HG03575 (cell line): ENCODE measurements around the gene RBM15.

Experiments
- ATAC-seq: cut with Tn5 transposase; IDR thresholded peaks from one replicate; pipeline ENCODE4 v1.9.1; 2021; ENCODE audit not compliant: unreplicated experiment, insufficient number of reproducible peaks, low FRiP score; ENCODE audit errors: extremely low read depth

Gene RBM15

DNA sequence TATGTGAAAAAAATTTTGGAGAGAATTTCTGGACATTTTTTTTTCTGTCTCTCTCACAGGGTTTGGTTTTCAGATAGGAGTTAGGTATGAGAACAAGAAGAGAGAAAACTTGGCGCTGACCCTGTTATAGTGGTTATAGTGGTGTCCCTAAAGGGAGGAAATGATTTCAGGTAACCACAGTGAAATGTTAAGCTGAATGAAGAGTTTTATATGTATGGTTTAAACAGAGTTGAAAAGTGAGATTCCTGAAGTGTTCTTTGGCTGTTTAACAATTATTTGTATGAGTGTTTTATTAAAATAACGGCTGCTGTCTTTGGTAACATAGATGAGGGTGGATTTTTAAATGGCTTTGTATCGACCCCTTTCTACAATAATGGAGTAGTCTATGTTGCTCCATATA is 6.3 kb downstream of the RBM15 start:
- ATAC-seq = no peak

DNA sequence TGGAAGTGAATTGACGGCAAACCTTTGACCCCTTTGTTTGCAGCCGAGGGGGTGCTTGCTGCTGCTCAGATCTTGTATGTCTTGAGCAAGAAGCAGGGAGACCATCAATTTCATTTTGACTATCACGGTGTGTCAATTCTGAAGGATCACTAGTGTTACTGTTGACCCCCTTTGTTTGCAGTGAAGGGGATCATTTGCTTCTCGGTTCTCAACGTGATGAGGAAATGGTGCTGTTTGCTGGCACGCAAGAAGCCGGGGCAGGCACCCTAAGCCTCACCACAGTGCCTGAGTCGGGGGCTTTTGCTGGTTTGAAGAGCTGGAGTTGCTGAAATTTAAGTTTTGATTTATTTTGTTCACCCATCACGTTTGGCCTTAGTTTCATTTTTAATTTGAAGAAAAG is 7.5 kb downstream of the RBM15 start:
- ATAC-seq = no peak

DNA sequence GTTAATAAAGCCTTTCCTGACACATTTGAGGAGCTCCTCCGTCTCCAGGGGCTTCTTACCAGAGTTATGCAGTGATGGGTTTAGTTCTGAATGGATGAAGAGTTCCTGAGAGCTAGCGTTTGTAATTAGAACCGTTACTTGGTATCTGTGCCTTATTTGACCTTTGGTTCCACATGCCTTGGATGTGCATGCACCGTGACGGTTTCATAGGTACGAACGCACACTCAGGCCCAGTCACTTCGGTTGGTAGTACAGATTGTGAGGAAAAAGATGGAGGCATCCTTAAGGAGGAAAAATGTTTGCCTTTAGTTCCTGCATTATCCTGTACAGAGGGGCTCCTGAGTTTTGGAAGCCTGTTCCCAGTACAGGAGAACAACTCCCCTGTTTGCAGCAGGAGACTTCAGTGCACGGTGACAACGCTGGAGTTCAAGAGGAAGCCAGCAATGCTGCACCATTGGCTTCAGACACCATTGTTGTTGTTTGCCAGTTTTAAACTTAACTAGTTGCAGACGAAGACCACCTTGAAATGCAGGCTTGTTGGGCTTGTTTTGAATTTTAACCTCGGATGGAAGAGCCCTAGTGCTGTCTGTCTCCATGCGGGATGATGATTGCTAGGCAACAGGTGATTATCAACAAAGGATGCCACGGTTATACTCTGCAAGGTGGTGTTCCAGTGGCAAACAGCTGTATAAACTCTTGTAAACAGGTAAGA is 8.2 kb downstream of the RBM15 start:
- ATAC-seq = no peak

DNA sequence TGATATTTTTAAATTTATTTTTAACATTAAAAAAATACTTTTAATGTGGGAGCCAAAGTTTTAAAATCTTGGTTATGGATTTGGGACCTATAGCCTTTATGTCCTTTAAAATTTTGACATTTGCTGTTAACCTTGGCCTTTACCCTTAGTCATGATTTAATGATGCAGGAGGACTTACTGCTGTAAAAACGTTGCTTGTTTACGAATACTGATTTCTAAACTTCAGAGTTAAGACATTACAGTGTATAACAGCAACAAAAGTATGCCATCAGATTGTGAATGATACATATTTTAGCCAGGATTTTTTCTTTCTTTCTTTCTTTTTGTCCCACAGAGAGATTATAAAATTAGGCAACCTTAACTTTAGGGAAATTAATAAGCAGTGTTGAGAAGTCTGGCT is 8.9 kb downstream of the RBM15 start:
- no peak for ATAC-seq

DNA sequence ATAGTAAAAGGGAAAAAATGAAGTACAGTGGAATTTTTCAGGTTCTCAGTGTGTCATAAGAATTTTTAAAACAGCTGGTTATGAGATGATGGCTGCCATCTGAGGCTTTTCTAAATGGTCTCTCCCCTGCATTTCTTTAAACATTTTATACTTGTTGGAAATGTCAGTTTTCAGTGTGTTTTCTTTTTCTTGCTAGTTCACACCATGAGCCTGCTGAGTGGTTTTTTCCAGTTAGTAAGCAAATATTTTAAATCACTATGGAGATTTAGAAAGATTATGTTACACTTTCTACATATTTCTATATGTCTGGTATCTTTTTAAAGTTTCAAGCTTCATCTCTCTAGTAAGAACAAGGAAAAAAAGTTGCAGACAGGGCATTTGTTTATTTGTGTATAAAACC is 9.6 kb downstream of the RBM15 start:
- ATAC-seq = no peak

DNA sequence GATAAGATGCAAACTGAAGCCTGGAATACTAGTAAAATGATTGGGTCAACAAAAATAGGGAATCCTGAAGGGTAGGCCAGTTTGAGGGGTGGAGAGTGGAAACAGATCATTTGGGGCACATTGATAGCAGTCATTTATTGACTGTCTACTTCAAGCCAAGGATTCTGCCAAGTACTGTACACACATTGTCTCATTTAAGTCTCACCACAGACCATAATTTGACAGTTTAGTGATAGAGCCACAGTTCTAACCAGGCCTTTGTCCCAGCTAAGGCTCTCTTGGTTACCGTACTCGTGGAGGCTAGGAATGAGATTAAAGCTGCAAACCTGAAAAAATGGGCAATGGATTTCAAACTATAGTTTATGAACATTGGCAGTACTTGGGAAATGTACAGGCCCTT is 11.2 kb downstream of the RBM15 start:
- ATAC-seq = no peak

DNA sequence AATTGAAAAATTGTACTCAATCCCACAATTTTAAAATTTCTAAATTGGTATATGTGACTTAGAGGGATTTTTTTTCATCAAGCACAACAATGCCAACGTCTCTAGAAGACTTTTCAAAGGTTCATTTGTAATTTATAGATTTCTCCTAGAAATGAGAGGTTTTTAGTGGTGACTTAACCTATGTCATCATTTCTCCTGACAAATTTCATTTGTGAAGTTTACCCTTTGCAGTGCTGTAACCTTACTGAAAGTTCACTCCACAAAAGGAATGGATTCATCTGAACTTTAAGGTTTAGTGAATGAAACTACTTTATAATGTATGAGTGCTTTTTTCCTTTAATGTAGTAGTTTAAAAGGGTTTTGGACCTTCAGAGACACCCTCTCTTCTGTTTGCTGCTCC is 16.1 kb downstream of the RBM15 start:
- no peak for ATAC-seq

DNA sequence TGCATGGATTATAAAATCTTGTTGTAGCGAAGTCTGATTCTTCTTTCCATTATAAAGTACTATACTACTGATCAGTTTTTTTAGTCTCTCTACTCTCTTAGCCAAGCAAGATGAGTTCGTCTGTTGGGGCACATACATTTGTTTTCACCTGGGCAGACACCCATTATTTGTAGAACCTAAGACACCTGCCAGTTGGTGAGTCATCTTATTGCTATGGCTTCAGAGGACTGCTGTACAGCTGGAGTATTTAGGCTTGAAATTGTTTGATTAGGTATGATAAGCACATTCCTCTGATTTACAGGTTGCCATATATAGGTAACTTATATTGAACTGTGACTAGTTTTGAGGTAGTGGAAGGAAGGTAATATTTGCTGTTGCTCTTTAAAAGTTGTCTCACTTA is 17.2 kb downstream of the RBM15 start:
- ATAC-seq = no peak

DNA sequence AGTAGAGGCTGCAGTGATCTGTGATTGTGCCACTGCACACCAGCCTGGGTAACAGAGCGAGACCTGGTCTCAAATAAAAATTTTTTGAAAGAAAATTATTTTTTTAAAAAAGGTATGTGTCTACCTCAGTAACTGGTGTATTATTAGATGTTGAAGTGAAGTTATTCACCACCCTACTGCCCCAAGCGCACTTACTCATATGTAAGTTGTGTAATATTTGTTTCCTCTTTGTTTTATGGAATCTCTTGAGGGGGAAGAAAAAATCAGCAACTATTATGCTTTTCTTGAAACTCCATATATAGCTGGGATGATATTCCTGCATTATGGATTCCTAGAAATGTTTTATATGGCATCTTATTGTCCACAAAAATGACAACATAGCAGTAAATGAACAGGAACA is 21.3 kb downstream of the RBM15 start:
- no peak for ATAC-seq

DNA sequence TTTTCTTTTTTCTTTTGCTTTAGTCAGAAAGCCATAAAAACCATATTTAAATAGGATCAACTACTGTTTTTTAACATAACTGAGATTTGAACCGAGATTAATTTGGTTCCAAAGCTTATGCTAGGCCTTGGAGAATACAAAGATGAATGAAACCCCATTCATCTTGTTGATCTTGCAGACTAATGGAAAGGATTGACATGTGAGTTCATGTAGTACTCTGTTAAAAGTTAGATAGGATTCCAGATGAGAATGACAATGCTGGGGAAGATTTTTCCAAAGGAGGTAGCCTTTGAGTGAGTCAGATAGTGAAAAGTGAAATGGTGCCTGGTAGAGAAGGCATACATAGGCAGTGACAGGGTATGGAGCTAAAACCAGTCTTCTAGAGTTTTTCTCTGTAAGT is 22.7 kb downstream of the RBM15 start:
- ATAC-seq = no peak

DNA sequence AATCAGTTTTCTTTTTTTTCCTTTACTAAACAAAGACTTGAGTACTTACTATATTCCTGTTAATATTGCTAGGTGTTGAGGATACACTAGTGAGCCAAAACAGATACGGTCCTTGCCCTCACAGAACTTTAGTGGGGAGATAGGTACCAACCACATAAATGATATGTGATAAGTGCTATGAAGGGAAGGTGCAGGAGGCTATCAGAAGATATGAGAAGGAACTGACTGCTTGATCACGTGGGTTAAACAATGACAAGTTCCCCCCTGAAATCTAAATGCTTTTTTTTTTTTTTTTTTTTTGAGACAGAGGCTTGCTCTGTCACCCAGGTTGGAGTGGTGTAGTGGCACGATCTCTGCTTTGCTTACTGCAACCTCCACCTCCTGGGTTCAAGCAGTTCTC is 25.0 kb downstream of the RBM15 start:
- no peak for ATAC-seq

DNA sequence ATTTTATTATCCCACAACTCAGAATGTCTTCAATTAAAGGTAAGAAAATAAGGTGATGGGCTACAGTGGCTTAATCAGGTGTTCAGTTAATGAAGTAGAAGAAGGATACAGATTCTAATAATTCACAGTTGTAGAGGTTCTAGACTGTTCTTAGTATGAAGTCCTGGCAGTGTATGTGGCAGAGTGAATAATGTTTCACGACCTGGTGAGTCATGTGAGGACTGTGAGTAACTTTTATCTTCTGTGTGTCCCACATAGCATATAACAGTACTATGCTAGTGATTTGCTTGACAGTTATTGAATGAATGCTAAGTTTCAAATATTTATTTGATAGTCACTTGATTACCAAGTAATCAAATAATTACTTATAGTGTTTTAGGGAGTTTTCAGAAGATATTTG is 31.6 kb downstream of the RBM15 start:
- no peak for ATAC-seq

DNA sequence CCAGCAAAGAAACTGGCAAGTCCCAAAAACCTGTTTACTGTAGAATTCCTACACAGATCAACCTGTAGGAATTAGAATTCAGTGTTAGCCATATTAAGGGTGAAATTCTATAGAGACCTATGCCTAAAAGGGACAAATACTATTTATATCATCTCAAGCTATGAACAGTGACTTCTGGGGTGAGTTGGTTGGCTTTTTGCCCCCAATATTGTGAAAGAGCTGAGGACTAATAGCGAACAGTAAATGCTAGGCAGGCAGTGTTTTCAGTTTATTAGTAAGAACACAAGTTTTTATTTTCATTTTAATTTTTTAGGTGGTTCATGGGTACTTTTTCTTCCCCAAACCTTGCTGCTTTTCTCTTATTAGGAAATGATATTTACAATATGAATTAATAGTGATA is 36.3 kb downstream of the RBM15 start:
- no peak for ATAC-seq

DNA sequence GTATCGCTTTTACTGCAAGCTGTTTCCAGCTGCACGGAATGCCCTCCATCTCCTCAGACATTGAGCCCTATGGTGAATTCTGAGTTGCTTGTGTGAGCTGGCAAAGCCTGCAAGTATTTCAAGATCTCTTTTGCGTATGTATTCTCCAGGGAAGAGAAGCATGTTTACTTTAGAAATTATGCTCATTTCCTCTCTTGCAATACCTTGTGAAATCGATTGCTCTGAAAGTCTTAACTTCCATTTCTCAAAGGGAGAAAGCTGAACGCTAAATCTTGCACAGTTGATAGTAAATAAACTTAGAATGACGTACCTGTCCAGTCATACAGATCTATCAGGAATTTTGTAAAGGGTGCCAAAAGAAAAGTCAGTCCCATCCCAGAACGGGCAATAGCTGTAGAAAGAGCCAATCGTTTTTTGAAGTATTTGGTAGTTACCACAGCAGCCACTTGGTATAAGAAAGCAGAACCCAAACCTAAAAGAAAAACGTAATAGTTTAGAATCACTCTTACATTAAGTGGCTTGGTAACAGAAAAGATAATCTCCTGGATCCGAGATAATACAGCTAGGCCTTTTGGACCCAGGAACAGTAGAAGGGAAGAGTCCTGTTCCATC is 41.6 kb downstream of the RBM15 start:
- no peak for ATAC-seq

DNA sequence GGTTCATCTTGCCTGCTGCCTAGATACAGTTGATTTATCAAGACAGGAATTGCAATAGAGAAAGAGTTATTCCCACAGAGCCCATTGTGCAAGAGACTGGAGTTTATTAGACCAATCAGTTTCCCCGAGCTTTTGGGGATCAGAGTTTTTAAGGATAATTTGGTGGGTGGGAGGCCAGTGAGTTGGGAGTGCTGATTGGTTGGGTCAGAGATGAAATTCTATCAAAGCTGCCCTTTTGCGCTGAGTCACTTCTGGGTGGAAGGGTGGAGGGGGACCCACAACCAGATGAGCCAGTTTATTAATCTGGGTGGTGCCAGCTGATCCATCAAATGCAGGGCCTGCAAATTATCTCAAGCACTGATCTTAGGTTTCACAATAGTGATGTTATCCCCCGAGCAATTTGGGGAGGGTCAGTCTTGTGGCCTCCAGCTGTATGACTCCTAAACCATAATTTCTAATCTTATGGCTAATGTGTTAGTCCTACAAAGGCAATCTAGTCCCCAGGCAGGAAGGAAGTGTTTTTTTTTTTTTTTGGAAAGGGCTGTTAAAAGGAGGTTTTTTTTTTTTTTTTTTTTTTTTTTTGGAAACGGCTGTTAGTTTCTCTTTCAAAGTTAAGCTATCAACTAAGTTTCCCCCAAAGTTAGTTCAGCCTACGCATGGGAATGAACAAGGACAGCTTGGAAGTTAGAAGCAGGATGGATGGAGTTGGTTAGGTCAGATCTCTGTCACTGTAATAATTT is 44.2 kb downstream of the RBM15 start:
- no peak for ATAC-seq

DNA sequence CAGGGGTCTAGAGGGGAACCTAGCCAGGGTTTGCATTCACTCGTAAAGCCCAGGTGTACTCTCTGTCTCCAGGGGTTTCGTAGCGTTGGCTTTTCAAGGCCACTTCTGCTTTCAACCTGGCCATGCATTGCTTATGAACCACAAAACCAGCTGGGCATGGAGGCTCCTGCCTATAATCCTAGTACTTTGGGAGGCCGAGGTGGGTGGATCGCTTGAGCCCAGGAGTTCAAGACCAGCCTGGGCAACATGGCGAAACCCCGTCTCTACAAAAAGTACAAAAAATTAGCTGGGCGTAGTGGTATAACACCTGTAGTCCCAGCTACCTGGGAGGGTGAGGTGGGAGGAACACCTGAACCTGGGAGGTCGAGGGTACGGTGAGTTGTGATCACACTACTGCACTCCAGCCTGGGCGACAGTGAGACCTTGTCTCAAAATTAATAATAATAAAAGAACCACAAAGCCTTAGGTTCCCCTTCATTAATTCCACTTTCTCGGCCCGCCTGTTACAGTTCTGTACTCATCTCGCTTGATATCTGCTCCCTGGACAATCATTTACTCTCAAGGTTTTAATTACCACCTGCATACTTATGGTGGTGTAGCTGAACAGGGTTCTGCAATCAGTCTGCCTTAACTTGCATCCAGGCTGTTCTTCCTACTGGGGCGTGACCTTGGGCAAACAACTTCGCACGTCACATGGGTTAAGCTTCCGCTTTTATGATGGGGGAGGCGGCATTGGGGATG is 45.6 kb downstream of the RBM15 start:
- peak; percentile 52 for ATAC-seq

DNA sequence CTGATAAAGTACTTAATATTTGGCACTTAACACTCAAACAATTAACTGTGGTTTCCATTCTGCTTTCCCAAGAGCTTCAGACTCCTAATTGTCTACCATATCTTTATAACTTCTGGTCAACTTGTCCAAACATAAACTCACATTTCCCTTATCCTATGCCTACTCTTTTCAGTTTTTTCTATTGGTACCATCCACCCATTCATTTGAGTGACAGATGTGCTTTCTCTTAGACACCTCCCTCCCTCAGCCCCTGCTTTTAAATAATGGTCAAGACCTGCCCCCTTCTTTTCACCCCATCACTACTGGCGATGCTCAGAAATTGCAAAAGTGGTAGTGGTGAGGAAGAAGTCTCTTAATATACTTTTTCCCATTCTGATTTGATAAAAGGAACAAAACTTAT is 46.2 kb downstream of the RBM15 start:
- no peak for ATAC-seq

DNA sequence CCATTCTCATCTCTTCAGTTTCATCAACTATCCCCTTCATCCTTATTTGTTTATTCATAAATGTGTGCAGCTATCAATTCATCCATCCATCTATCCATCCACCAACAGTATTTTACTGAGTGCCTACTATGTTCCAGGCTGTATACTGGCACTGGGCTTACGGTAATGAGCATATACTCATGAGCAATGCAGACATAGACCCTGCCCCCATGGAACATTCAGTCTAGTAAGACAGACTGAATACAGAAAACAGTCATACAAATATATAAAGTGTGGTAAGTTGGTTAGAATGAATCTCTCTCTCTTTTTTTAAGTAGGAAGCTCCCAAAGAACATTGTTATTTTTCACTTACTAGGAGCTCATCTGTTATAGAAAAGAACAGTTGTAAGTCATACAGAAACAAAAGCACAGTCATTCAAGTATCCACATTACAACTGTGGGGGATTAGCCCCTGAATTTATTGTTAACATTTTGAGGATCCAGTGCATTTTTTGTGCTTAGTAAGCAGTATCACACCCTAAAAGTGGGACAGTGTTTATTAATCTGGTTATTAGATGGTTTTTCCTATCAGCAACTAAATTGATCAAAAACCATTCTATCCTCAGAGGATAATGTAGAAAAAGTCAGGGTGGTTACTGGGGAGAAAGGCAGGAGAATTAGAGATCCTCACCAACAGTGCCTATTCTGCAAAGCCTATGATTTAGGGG is 48.0 kb downstream of the RBM15 start:
- no peak for ATAC-seq

DNA sequence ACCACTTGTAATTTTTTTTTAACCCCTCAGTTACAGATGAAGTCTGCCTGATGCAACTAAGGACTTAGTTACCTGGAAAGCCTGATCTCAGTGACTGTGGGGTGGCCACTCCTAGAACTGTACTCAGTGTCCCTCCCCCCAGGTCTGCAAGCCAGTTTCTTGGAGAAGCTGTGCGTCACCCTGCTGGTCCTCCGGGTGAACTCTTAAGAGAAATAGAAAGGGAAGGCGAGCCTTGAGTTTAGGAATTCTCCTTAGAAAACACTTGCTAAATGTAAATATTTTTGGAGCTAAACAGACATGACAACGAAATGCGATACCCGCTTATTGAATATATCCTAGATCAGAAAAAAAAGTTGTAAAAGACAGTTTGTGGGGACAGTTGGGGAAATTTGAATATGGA is 50.9 kb downstream of the RBM15 start:
- ATAC-seq = no peak
